ENCODE data around the gene TRPM3. TPM values are rescaled to one million over a fixed set of nuclear protein-coding genes. Genes with fewer than 3 reads are reported as not detected.

TRPM3 gene
- total RNA-seq, 3 donors from 2014 or later (not counting 1 experiment from before 2014, with no cell fraction given) = not detected

- Mint-ChIP-seq H3K27ac (no peak overlapping the region), H3K36me3 (no peaks in the 10 kb centered on the region), H3K27me3 (ENCODE audit: low read depth in 2 of 2) (no peaks in the 10 kb centered on the region), H3K4me1 (peaks cover 24 to 27% of the 10 kb centered on the region in 2 donors), H3K9me3 (no peaks in the 10 kb centered on the region), H3K4me3 (no peak overlapping the region)
- DNase-seq (no peak), ATAC-seq (no peak)
- Histone ChIP-seq H3K9me3 (ENCODE audit: control insufficient read depth, insufficient read depth, low read length) (no peaks in the 10 kb centered on the region), H3K36me3 (ENCODE audit: control insufficient read depth, insufficient read depth, low read length) (no peaks in the 10 kb centered on the region), H3K27ac (ENCODE audit: low read length) (no peak overlapping the region), H3K27me3 (ENCODE audit: control insufficient read depth, insufficient read depth, low read length) (no peaks in the 10 kb centered on the region), H3K4me3 (ENCODE audit: low read length) (no peak overlapping the region), H3K4me1 (ENCODE audit: control insufficient read depth, insufficient read depth, low read length) (peaks cover 9% of the 10 kb centered on the region)
- intact Hi-C loops (cut with micrococcal nuclease) = no loop called here
- WGBS (ENCODE audit: insufficient coverage) = 86% methylated on average over 4 of the region's 4 CpGs
- TF ChIP-seq, protein P1, sequence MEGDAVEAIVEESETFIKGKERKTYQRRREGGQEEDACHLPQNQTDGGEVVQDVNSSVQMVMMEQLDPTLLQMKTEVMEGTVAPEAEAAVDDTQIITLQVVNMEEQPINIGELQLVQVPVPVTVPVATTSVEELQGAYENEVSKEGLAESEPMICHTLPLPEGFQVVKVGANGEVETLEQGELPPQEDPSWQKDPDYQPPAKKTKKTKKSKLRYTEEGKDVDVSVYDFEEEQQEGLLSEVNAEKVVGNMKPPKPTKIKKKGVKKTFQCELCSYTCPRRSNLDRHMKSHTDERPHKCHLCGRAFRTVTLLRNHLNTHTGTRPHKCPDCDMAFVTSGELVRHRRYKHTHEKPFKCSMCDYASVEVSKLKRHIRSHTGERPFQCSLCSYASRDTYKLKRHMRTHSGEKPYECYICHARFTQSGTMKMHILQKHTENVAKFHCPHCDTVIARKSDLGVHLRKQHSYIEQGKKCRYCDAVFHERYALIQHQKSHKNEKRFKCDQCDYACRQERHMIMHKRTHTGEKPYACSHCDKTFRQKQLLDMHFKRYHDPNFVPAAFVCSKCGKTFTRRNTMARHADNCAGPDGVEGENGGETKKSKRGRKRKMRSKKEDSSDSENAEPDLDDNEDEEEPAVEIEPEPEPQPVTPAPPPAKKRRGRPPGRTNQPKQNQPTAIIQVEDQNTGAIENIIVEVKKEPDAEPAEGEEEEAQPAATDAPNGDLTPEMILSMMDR (IDR thresholded peaks at IDR 0.05) = no peak
Measured at GRCh38 chr9:70613024-70613768, 508.2 kb downstream of the TRPM3 start.

DNA sequence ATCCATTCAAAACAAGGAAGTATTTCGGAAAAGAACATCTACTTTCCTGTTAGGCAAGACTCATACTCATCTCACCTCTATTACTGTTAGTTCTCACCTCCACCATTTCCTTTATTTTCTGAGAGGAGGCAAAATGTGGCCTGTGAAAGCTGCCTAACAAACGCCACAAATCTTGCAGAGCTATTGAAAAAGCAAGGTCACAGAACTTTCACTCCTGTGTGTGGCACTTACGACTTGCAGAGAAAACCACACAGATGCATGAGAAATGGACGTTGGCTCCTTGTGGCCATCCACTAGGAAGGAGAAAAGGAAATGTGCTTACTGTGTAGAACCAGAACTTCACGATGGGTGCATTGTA, 511.2 kb downstream of the TRPM3 start:
- no peaks in the 10 kb centered on the region for H3K27me3 ChIP-seq (ENCODE audit: control insufficient read depth, insufficient read depth, low read length)
- WGBS (ENCODE audit: insufficient coverage) = 43% methylated on average over 5 of the region's 5 CpGs
- H3K4me3 ChIP-seq (ENCODE audit: low read length) = no peak overlapping the region
- no peaks in the 10 kb centered on the region for H3K9me3 Mint-ChIP-seq
- DNase-seq (no peak), ATAC-seq (peak; percentile 62 to 87 (median 71))
- H3K36me3 ChIP-seq (ENCODE audit: control insufficient read depth, insufficient read depth, low read length) = no peaks in the 10 kb centered on the region
- no peaks in the 10 kb centered on the region for H3K27me3 Mint-ChIP-seq (ENCODE audit: low read depth in 2 of 2)
- H3K36me3 Mint-ChIP-seq = no peaks in the 10 kb centered on the region
- H3K9me3 ChIP-seq (ENCODE audit: control insufficient read depth, insufficient read depth, low read length) = no peaks in the 10 kb centered on the region
- H3K27ac ChIP-seq (ENCODE audit: low read length) = no peak overlapping the region
- intact Hi-C loops (cut with micrococcal nuclease) = no loop called here
- peaks cover 9% of the 10 kb centered on the region for H3K4me1 ChIP-seq (ENCODE audit: control insufficient read depth, insufficient read depth, low read length)
- TF ChIP-seq, protein P1 (IDR thresholded peaks at IDR 0.05) = no peak
- peak overlapping the region; percentile 75 for H3K4me3 Mint-ChIP-seq
- peak overlapping the region; percentile 55 to 77 for H3K27ac Mint-ChIP-seq
- H3K4me1 Mint-ChIP-seq = peaks cover 29 to 32% of the 10 kb centered on the region in 2 donors

DNA sequence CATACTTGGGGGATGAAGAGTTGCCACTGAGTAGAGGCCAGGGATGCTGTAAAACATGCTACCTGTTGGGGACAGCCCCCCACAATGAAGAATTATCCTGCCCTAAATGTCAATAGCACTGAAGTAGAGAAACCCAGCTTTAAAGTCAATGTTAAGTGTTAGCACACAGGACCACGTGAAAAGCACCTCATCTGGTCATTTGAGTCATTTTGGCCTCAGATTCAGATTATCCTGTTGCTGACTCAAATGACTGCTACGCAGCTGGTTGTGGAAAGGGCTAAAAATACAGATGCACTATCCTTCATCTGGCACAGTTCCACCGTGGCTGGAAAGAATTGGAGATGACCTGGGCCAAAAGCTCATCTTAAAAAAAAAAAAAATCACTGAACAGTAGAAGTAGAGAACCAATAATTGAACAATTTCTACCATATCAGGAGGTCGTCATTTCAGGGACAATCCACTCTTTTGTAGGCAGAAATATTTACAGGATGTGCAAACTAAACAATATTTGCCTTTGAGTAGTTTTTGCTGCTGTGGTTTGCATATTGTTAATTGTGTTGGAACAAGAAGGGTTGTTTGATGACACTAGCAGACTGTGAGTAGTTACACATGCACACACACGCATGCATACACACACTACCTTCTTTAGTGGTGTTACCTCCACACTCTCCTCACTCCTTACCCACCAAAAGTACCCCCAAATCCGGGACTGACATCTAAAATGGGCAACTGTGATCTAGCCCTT, 511.7 kb downstream of the TRPM3 start:
- Mint-ChIP-seq H3K4me1 (peaks cover 29 to 32% of the 10 kb centered on the region in 2 donors), H3K4me3 (peak overlapping the region; percentile 75), H3K27ac (peak overlapping the region; percentile 55 to 77), H3K9me3 (no peaks in the 10 kb centered on the region), H3K27me3 (ENCODE audit: low read depth in 2 of 2) (no peaks in the 10 kb centered on the region), H3K36me3 (no peaks in the 10 kb centered on the region)
- H3K4me1 ChIP-seq (ENCODE audit: control insufficient read depth, insufficient read depth, low read length) = peaks cover 9% of the 10 kb centered on the region
- H3K9me3 ChIP-seq (ENCODE audit: control insufficient read depth, insufficient read depth, low read length) = no peaks in the 10 kb centered on the region
- 54% methylated on average over 6 of the region's 6 CpGs for WGBS (ENCODE audit: insufficient coverage)
- intact Hi-C loops (cut with micrococcal nuclease) = loop anchor here (10.0 kb wide), 1 partner anchor 1185 kb away; no protein-coding TSS in a partner anchor
- DNase-seq (no peak), ATAC-seq (peak; percentile 10 to 59 (median 59))
- H3K4me3 ChIP-seq (ENCODE audit: low read length) = no peak overlapping the region
- no peaks in the 10 kb centered on the region for H3K36me3 ChIP-seq (ENCODE audit: control insufficient read depth, insufficient read depth, low read length)
- TF ChIP-seq, protein P1 (IDR thresholded peaks at IDR 0.05) = no peak
- H3K27me3 ChIP-seq (ENCODE audit: control insufficient read depth, insufficient read depth, low read length) = no peaks in the 10 kb centered on the region
- H3K27ac ChIP-seq (ENCODE audit: low read length) = no peak overlapping the region
